IMR-90 (cell line): Measurements from ENCODE around the gene SPANXN3.

Experiments
- CTCF ChIP-seq: conservative IDR thresholded peaks from 2 replicates; pipeline ENCODE4 v1.5.1; 2012; ENCODE audit warnings: mild to moderate bottlenecking, low read depth, low read length, improper control_type of control experiment
- RFX5 ChIP-seq: IDR thresholded peaks from 2 replicates; pipeline ENCODE4 v1.8.0; 2012; ENCODE audit warnings: low read depth, mild to moderate bottlenecking, low read length, moderate library complexity

DNA sequence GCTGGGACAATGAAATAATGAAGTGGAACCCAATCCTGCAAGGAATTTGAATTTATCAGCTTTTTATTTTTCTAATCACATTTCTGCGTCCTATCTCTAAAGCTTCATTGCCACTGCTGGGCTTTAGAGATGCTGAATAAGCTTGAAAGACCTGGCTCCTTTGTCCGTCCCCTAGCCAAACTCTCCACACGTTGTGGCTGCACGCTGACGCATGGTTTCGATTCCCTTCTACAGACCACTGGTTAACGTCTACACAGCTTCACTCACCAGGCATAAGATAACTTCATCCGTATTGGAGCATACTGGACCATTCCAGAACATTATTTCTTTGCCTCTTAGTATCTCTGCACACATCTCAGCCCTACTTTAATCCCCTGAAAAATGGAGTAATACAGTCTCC lies 31.2 kb downstream of the SPANXN3 start:
- TF ChIP-seq RFX5 (no peak), CTCF (no peak)
